HCT116 (cell line): ENCODE measurements around the gene TMEM182.

Source experiments
- CTCF ChIP-seq, 3 experiments: fragments of 200-600 bp in 1 of 3; sonication (generic) in 1 of 3; IDR thresholded peaks in 2 of 3; conservative IDR thresholded peaks in 1 of 3; 2 replicates each; pipeline ENCODE4 v1.5.1; 2012 to 2017; ENCODE audit warnings: low read depth in 2 of 3, low read length in 2 of 3, antibody characterized with exemption in 1 of 3, borderline replicate concordance in 1 of 3, control low read depth in 1 of 3, mild to moderate bottlenecking in 1 of 3, mixed read lengths in 1 of 3, mixed run types in 1 of 3, moderate library complexity in 1 of 3; ENCODE audit not compliant: insufficient read depth in 1 of 3
- POLR2A ChIP-seq: IDR thresholded peaks from 2 replicates; pipeline ENCODE4 v1.7.0; 2011; ENCODE audit warnings: borderline replicate concordance; ENCODE audit not compliant: insufficient read depth, insufficient read length; ENCODE audit errors: extremely low read depth
- POLR2AphosphoS5 ChIP-seq: IDR thresholded peaks from 2 replicates; pipeline ENCODE4 v1.6.1; 2011; ENCODE audit warnings: mild to moderate bottlenecking, low read depth, low read length, moderate library complexity
- REST ChIP-seq: IDR thresholded peaks from 2 replicates; pipeline ENCODE4 v1.6.1; 2012; ENCODE audit warnings: low read depth
- ZFX ChIP-seq: fragments of 450-650 bp; IDR thresholded peaks from 2 replicates; pipeline ENCODE4 v1.6.1; 2017

DNA sequence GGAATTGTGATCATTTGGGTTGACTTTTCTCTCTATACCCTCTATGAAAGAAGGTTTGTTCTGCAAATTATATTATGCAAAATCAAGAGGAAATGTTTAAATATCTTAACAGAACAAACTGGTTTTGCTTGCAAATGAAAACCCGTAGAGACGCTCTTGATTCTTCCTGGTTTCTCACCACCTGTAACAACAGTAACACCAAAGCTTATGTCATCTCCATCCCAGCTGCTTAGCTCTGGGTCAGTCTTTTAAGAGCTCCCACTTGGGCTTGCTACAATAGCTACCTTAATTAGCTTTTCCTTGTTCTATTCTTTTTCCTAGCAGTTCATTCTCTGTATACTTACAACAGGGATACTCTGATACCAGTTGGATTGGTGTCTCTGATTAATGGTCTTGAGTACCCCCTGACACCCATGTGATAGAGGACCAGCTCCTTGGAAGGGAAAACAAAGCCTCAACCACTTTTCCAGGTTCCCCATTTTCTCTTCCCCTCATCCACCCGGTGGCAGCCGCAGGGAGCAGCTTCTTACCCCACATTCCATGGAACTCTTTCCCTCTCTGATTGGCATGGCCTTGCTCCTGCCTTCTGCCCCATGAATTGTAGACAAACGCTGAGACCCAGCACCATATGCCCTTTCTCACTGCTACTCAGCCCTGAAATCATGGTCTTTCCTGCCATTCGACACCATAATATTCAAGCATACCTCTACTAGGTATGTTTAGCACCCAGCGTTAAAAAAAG is 27.7 kb downstream of the TMEM182 start:
- TF ChIP-seq CTCF (IDR thresholded peaks at IDR 0.05 in 2 of 3, conservative IDR thresholded peaks at IDR 0.05 in 1 of 3; ENCODE audit: borderline replicate concordance in 1 of 3, insufficient read depth in 1 of 3, low read depth in 2 of 3, low read length in 2 of 3) (no peak), POLR2AphosphoS5 (no peak), ZFX (no peak), POLR2A (no peak), REST (no peak)
